ENCODE results near the gene CLASP1.
"Not testable (repeated sequence)": the region's sequence is repeated elsewhere in the genome, so short reads cannot be mapped to it uniquely, and the experiment has no call there.

CLASP1 gene

GRCh38 chr2:121626777-121627524, 22.3 kb downstream of the CLASP1 start:
- no peak for DNase-seq (ENCODE audit: low read depth in 2 of 3, low spot score in 2 of 3)

- DNase-seq (ENCODE audit: low read depth in 2 of 3, low spot score in 2 of 3), result no peak
Observed at GRCh38 chr2:121625953-121626352, 23.3 kb downstream of the CLASP1 start.

GRCh38 chr2:121617042-121617599, 32.1 kb downstream of the CLASP1 start:
- no peak for DNase-seq (ENCODE audit: low read depth in 2 of 3, low spot score in 2 of 3)

- DNase-seq (ENCODE audit: low read depth in 2 of 3, low spot score in 2 of 3), result no peak
Observed at GRCh38 chr2:121613774-121614173, 35.5 kb downstream of the CLASP1 start.

GRCh38 chr2:121613152-121613551, 36.1 kb downstream of the CLASP1 start:
- DNase-seq (ENCODE audit: low read depth in 2 of 3, low spot score in 2 of 3), result no peak

- DNase-seq (ENCODE audit: low read depth in 2 of 3, low spot score in 2 of 3), result no peak
Observed at GRCh38 chr2:121611730-121612705, 37.2 kb downstream of the CLASP1 start.

GRCh38 chr2:121611048-121611649, 38.1 kb downstream of the CLASP1 start:
- DNase-seq (ENCODE audit: low read depth in 2 of 3, low spot score in 2 of 3), result not testable (repeated sequence)

- not testable (repeated sequence) for DNase-seq (ENCODE audit: low read depth in 2 of 3, low spot score in 2 of 3)
Observed at GRCh38 chr2:121610487-121610874, 38.8 kb downstream of the CLASP1 start.

GRCh38 chr2:121608967-121609366, 40.3 kb downstream of the CLASP1 start:
- DNase-seq (ENCODE audit: low read depth in 2 of 3, low spot score in 2 of 3), result no peak

GRCh38 chr2:121608367-121608766, 40.9 kb downstream of the CLASP1 start:
- DNase-seq (ENCODE audit: low read depth in 2 of 3, low spot score in 2 of 3), result no peak

GRCh38 chr2:121605820-121606733, 43.2 kb downstream of the CLASP1 start:
- no peak for DNase-seq (ENCODE audit: low read depth in 2 of 3, low spot score in 2 of 3)

- no peak for DNase-seq (ENCODE audit: low read depth in 2 of 3, low spot score in 2 of 3)
Observed at GRCh38 chr2:121603185-121603584, 46.1 kb downstream of the CLASP1 start.

GRCh38 chr2:121599963-121600651, 49.2 kb downstream of the CLASP1 start:
- no peak for DNase-seq (ENCODE audit: low read depth in 2 of 3, low spot score in 2 of 3)

- no peak for DNase-seq (ENCODE audit: low read depth in 2 of 3, low spot score in 2 of 3)
Observed at GRCh38 chr2:121598087-121598486, 51.2 kb downstream of the CLASP1 start.

GRCh38 chr2:121596221-121597080, 52.8 kb downstream of the CLASP1 start:
- DNase-seq (ENCODE audit: low read depth in 2 of 3, low spot score in 2 of 3), result no peak

- DNase-seq (ENCODE audit: low read depth in 2 of 3, low spot score in 2 of 3), result no peak
Observed at GRCh38 chr2:121595012-121595891, 54.0 kb downstream of the CLASP1 start.

- no peak for DNase-seq (ENCODE audit: low read depth in 2 of 3, low spot score in 2 of 3)
Observed at GRCh38 chr2:121591199-121591598, 58.1 kb downstream of the CLASP1 start.

GRCh38 chr2:121588357-121588756, 60.9 kb downstream of the CLASP1 start:
- no peak for DNase-seq (ENCODE audit: low read depth in 2 of 3, low spot score in 2 of 3)
